WTC11 (cell line): ENCODE data around the gene KCNG4. TPM values are rescaled to one million over a fixed set of nuclear protein-coding genes. Genes with fewer than 3 reads are reported as not detected.

ENCODE experiments used
- ATAC-seq: fragments of 200-7000 bp; cut with Tn5 transposase; 2 replicates; pipeline ENCODE4 v1.10.0; 2021; ENCODE audit warnings: mild to moderate bottlenecking, moderate library complexity
- CTCF ChIA-PET: fragments of 300-600 bp; sonication (Branson Sonifier 250); formaldehyde crosslinking; loops from one replicate; lab custom pipeline; 2021; ENCODE audit warnings: antibody characterized with exemption; lab: Charles Lee
- POLR2A ChIA-PET: fragments of 350-600 bp; sonication (Branson Sonifier 250); formaldehyde crosslinking; loops from one replicate; lab custom pipeline; 2021; ENCODE audit warnings: antibody characterized with exemption; lab: Charles Lee
- DNase-seq: peaks from one replicate; pipeline ENCODE4 v3.0.0; 2021; ENCODE audit warnings: low spot score
- H3K27ac Mint-ChIP-seq: 2 replicates; pipeline ENCODE4 v1.8.0; 2021; ENCODE audit warnings: mixed read lengths
- H3K27me3 Mint-ChIP-seq: 2 replicates; pipeline ENCODE4 v1.8.0; 2021; ENCODE audit warnings: low read depth, mild to moderate bottlenecking, moderate library complexity, mixed read lengths
- H3K36me3 Mint-ChIP-seq: 2 replicates; pipeline ENCODE4 v1.8.0; 2021; ENCODE audit warnings: mixed read lengths
- H3K4me1 Mint-ChIP-seq: 2 replicates; pipeline ENCODE4 v1.8.0; 2022; ENCODE audit warnings: mixed read lengths
- H3K4me3 Mint-ChIP-seq: 2 replicates; pipeline ENCODE4 v1.8.0; 2021; ENCODE audit warnings: mild to moderate bottlenecking, moderate library complexity, mixed read lengths
- H3K9me3 Mint-ChIP-seq: 2 replicates; pipeline ENCODE4 v1.8.0; 2021; ENCODE audit warnings: mixed read lengths
- CREB1 ChIP-seq: sonication (generic); formaldehyde crosslinking; IDR thresholded peaks from 2 replicates; pipeline ENCODE4 v1.8.0; 2023; ENCODE audit warnings: mild to moderate bottlenecking, missing genetic modification reagents
- GTF2I ChIP-seq: fragments of 250-450 bp; sonication (Bioruptor Pico); conservative IDR thresholded peaks from 2 replicates; pipeline ENCODE4 v1.4.0; 2021; ENCODE audit warnings: mild to moderate bottlenecking
- JUN ChIP-seq: sonication (generic); formaldehyde crosslinking; IDR thresholded peaks from 2 replicates; pipeline ENCODE4 v1.8.0; 2023; ENCODE audit warnings: mild to moderate bottlenecking, missing genetic modification reagents
- MXD4 ChIP-seq: fragments of 250-450 bp; sonication (Bioruptor Pico); IDR thresholded peaks from 2 replicates; pipeline ENCODE4 v1.8.0; 2021; ENCODE audit warnings: mild to moderate bottlenecking, moderate library complexity, borderline replicate concordance
- NFE2L1 ChIP-seq: sonication (generic); formaldehyde crosslinking; IDR thresholded peaks from 2 replicates; pipeline ENCODE4 v1.8.1; 2023; ENCODE audit warnings: missing genetic modification reagents
- NR3C1 ChIP-seq: sonication (generic); formaldehyde crosslinking; conservative IDR thresholded peaks from 2 replicates; pipeline ENCODE4 v1.8.1; 2023; ENCODE audit warnings: low read depth, mild to moderate bottlenecking, missing genetic modification reagents
- OVOL2 ChIP-seq: fragments of 250-450 bp; sonication (Bioruptor Pico); IDR thresholded peaks from 2 replicates; pipeline ENCODE4 v1.9.0; 2021; ENCODE audit warnings: mild to moderate bottlenecking, borderline replicate concordance
- total RNA-seq: library from RNA; stranded (reverse); gene quantifications from 3 replicates; pipeline ENCODE4 v1.2.3, GENCODE V29; 2021
- TF ChIP-seq, protein P1 (sequence below): sonication (generic); formaldehyde crosslinking; IDR thresholded peaks from 2 replicates; pipeline ENCODE4 v1.8.0; 2022; ENCODE audit warnings: missing genetic modification reagents
- TF ChIP-seq, protein P2 (sequence below): fragments of 250-450 bp; sonication (Bioruptor Pico); conservative IDR thresholded peaks from 2 replicates; pipeline ENCODE4 v1.9.0; 2021; ENCODE audit warnings: mild to moderate bottlenecking
- TF ChIP-seq, protein P3 (sequence below): sonication (generic); formaldehyde crosslinking; IDR thresholded peaks from 2 replicates; pipeline ENCODE4 v1.8.1; 2022; ENCODE audit warnings: mild to moderate bottlenecking, missing genetic modification reagents, moderate library complexity, borderline replicate concordance
- TF ChIP-seq, protein P4 (sequence below): sonication (generic); formaldehyde crosslinking; IDR thresholded peaks from 2 replicates; pipeline ENCODE4 v1.8.0; 2022; ENCODE audit warnings: mild to moderate bottlenecking, missing genetic modification reagents
- TF ChIP-seq, protein P5 (sequence below): fragments of 250-450 bp; sonication (Bioruptor Pico); IDR thresholded peaks from 2 replicates; pipeline ENCODE4 v1.9.0; 2021; ENCODE audit warnings: moderate library complexity, mild to moderate bottlenecking, inconsistent platforms, borderline replicate concordance
- TF ChIP-seq, protein P6 (sequence below): sonication (generic); formaldehyde crosslinking; IDR thresholded peaks from 2 replicates; pipeline ENCODE4 v1.8.0; 2022; ENCODE audit warnings: mild to moderate bottlenecking, missing genetic modification reagents
- TF ChIP-seq, protein P7 (sequence below): sonication (generic); formaldehyde crosslinking; IDR thresholded peaks from 2 replicates; pipeline ENCODE4 v1.8.1; 2023; ENCODE audit warnings: mild to moderate bottlenecking, missing genetic modification reagents, borderline replicate concordance
- TF ChIP-seq, protein P8 (sequence below): sonication (generic); formaldehyde crosslinking; IDR thresholded peaks from 2 replicates; pipeline ENCODE4 v1.8.1; 2023; ENCODE audit warnings: mild to moderate bottlenecking, missing genetic modification reagents

The KCNG4 gene
- total RNA-seq, 1 experiment from 2014 or later: not detected

DNA sequence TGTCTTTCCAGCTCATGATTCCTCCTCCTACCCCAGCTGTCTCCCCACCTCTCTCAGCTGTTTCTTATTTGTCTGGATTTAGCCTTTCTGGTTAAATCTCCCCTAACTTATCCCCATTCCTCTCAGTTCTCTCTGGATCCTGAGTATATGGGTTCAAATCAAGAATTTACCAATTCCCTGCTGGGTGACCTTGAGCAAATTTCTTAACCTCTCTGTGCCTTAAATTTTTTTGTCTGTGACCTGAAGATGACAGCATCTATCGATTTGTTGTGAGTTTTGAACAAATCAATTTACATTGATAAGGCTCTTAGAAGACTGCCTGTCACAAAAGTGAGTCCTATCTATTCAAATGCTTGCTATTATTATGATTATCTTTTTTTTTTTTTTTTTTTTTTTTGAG lies 2.0 kb upstream of the KCNG4 start (continued):
- TF ChIP-seq, protein P1, sequence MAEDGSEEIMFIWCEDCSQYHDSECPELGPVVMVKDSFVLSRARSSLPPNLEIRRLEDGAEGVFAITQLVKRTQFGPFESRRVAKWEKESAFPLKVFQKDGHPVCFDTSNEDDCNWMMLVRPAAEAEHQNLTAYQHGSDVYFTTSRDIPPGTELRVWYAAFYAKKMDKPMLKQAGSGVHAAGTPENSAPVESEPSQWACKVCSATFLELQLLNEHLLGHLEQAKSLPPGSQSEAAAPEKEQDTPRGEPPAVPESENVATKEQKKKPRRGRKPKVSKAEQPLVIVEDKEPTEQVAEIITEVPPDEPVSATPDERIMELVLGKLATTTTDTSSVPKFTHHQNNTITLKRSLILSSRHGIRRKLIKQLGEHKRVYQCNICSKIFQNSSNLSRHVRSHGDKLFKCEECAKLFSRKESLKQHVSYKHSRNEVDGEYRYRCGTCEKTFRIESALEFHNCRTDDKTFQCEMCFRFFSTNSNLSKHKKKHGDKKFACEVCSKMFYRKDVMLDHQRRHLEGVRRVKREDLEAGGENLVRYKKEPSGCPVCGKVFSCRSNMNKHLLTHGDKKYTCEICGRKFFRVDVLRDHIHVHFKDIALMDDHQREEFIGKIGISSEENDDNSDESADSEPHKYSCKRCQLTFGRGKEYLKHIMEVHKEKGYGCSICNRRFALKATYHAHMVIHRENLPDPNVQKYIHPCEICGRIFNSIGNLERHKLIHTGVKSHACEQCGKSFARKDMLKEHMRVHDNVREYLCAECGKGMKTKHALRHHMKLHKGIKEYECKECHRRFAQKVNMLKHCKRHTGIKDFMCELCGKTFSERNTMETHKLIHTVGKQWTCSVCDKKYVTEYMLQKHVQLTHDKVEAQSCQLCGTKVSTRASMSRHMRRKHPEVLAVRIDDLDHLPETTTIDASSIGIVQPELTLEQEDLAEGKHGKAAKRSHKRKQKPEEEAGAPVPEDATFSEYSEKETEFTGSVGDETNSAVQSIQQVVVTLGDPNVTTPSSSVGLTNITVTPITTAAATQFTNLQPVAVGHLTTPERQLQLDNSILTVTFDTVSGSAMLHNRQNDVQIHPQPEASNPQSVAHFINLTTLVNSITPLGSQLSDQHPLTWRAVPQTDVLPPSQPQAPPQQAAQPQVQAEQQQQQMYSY (CRISPR knock-in tag): no peak
- TF ChIP-seq, protein P2, sequence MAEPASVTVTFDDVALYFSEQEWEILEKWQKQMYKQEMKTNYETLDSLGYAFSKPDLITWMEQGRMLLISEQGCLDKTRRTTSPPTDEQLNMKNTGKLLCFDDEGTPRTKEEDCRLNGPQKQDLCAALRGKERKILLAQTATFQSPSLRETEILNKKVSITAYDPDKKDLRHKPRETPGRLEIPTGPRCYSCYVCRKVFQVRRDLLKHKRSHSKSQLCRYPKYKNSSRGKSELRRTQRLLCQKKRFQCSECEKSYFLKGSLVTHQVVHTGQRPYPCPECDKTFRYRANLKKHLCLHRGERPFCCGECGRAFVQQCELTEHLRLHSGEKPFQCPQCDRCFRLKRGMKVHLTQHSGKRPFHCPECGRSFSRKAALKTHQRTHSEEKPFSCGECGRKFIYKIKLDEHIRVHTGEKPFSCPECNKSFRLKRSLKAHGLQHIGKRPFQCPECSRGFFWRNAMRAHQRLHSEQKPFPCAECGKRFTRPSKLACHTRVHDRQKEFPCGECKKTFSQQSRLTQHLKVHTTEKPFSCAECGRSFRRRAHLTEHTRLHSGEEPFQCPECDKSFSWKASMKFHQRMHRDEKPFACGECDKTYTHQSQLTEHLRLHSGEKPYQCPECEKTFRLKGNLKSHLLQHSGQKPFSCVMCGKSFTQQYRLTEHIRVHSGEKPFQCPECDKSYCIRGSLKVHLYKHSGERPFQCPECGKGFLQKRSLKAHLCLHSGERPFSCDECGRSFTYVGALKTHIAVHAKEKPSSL (CRISPR knock-in tag): no peak
- TF ChIP-seq, protein P3, sequence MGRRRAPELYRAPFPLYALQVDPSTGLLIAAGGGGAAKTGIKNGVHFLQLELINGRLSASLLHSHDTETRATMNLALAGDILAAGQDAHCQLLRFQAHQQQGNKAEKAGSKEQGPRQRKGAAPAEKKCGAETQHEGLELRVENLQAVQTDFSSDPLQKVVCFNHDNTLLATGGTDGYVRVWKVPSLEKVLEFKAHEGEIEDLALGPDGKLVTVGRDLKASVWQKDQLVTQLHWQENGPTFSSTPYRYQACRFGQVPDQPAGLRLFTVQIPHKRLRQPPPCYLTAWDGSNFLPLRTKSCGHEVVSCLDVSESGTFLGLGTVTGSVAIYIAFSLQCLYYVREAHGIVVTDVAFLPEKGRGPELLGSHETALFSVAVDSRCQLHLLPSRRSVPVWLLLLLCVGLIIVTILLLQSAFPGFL (CRISPR knock-in tag): no peak

DNA sequence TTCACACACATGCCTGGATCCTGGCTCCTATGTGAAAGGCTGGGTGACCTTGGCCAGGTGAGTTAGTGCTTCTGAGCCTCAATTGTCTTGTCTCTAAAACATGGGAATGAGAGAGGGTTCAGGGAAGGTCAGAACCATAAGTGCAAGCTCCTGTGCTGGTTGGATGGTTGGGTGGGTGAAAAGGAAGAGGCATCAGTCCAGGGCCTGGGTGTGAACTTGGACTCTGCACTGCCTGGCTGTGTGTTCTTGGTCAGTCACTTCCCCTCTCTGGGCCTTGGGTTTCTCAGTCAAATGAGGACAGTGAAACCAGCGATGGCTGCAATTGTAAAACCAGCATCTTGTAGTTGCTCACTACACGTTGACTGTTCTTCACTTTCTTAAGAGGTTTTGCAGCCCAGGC lies 643 bp upstream of the KCNG4 start:
- H3K4me3 Mint-ChIP-seq: no peak overlapping the region
- no peaks in the 10 kb centered on the region for H3K36me3 Mint-ChIP-seq
- ATAC-seq (no peak), DNase-seq (no peak)
- peaks cover 19% of the 10 kb centered on the region for H3K9me3 Mint-ChIP-seq
- no peaks in the 10 kb centered on the region; the same call in 1 of the 2 replicates for H3K27me3 Mint-ChIP-seq
- CTCF ChIA-PET: interaction anchor here (1.5 to 2.5 kb wide), 2 partner anchors 53 to 68 kb away, joined by 4 to 8 read pairs; partner anchors contain the start of gene TAF1C
- TF ChIP-seq JUN (no peak), NFE2L1 (no peak), OVOL2 (CRISPR knock-in tag) (no peak), CREB1 (no peak), MXD4 (CRISPR knock-in tag) (no peak), GTF2I (CRISPR knock-in tag) (no peak), NR3C1 (CRISPR knock-in tag) (no peak)
- TF ChIP-seq, protein P4, sequence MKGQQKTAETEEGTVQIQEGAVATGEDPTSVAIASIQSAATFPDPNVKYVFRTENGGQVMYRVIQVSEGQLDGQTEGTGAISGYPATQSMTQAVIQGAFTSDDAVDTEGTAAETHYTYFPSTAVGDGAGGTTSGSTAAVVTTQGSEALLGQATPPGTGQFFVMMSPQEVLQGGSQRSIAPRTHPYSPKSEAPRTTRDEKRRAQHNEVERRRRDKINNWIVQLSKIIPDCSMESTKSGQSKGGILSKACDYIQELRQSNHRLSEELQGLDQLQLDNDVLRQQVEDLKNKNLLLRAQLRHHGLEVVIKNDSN (CRISPR knock-in tag): no peak
- TF ChIP-seq, protein P5, sequence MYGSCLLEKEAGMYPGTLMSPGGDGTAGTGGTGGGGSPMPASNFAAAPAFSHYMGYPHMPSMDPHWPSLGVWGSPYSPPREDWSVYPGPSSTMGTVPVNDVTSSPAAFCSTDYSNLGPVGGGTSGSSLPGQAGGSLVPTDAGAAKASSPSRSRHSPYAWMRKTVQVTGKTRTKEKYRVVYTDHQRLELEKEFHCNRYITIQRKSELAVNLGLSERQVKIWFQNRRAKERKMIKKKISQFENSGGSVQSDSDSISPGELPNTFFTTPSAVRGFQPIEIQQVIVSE (CRISPR knock-in tag): no peak
- TF ChIP-seq, protein P6, sequence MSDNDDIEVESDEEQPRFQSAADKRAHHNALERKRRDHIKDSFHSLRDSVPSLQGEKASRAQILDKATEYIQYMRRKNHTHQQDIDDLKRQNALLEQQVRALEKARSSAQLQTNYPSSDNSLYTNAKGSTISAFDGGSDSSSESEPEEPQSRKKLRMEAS (CRISPR knock-in tag): no peak
- TF ChIP-seq, protein P7, sequence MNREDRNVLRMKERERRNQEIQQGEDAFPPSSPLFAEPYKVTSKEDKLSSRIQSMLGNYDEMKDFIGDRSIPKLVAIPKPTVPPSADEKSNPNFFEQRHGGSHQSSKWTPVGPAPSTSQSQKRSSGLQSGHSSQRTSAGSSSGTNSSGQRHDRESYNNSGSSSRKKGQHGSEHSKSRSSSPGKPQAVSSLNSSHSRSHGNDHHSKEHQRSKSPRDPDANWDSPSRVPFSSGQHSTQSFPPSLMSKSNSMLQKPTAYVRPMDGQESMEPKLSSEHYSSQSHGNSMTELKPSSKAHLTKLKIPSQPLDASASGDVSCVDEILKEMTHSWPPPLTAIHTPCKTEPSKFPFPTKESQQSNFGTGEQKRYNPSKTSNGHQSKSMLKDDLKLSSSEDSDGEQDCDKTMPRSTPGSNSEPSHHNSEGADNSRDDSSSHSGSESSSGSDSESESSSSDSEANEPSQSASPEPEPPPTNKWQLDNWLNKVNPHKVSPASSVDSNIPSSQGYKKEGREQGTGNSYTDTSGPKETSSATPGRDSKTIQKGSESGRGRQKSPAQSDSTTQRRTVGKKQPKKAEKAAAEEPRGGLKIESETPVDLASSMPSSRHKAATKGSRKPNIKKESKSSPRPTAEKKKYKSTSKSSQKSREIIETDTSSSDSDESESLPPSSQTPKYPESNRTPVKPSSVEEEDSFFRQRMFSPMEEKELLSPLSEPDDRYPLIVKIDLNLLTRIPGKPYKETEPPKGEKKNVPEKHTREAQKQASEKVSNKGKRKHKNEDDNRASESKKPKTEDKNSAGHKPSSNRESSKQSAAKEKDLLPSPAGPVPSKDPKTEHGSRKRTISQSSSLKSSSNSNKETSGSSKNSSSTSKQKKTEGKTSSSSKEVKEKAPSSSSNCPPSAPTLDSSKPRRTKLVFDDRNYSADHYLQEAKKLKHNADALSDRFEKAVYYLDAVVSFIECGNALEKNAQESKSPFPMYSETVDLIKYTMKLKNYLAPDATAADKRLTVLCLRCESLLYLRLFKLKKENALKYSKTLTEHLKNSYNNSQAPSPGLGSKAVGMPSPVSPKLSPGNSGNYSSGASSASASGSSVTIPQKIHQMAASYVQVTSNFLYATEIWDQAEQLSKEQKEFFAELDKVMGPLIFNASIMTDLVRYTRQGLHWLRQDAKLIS: no peak
- TF ChIP-seq, protein P8, sequence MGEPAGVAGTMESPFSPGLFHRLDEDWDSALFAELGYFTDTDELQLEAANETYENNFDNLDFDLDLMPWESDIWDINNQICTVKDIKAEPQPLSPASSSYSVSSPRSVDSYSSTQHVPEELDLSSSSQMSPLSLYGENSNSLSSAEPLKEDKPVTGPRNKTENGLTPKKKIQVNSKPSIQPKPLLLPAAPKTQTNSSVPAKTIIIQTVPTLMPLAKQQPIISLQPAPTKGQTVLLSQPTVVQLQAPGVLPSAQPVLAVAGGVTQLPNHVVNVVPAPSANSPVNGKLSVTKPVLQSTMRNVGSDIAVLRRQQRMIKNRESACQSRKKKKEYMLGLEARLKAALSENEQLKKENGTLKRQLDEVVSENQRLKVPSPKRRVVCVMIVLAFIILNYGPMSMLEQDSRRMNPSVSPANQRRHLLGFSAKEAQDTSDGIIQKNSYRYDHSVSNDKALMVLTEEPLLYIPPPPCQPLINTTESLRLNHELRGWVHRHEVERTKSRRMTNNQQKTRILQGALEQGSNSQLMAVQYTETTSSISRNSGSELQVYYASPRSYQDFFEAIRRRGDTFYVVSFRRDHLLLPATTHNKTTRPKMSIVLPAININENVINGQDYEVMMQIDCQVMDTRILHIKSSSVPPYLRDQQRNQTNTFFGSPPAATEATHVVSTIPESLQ: no peak
- H3K27ac Mint-ChIP-seq: no peak overlapping the region
- POLR2A ChIA-PET: no interaction called here
- H3K4me1 Mint-ChIP-seq: no peaks in the 10 kb centered on the region
